ENCODE measurements around the gene NDST1. TPM values are rescaled to one million over a fixed set of nuclear protein-coding genes. Genes with fewer than 3 reads are reported as not detected.
"Not testable (repeated sequence)": the region's sequence is repeated elsewhere in the genome, so short reads cannot be mapped to it uniquely, and the experiment has no call there.

The NDST1 gene
- total RNA-seq, 1 donor from 2014 or later = 423 TPM

GRCh38 chr5:150505816-150506215, 2.1 kb upstream of the NDST1 start:
- no peak for DNase-seq (ENCODE audit: extremely low read depth, low read depth, low spot score)

GRCh38 chr5:150506571-150507473, 1.1 kb upstream of the NDST1 start:
- no peak for DNase-seq (ENCODE audit: extremely low read depth, low read depth, low spot score)

GRCh38 chr5:150508277-150508640, 328 bp downstream of the NDST1 start:
- no peak for DNase-seq (ENCODE audit: extremely low read depth, low read depth, low spot score)

- DNase-seq (ENCODE audit: extremely low read depth, low read depth, low spot score) = no peak
These were observed 897 bp downstream of the NDST1 start for GRCh38 chr5:150508828-150509227.

GRCh38 chr5:150509992-150510391, 2.1 kb downstream of the NDST1 start:
- DNase-seq (ENCODE audit: extremely low read depth, low read depth, low spot score) = no peak

DNA sequence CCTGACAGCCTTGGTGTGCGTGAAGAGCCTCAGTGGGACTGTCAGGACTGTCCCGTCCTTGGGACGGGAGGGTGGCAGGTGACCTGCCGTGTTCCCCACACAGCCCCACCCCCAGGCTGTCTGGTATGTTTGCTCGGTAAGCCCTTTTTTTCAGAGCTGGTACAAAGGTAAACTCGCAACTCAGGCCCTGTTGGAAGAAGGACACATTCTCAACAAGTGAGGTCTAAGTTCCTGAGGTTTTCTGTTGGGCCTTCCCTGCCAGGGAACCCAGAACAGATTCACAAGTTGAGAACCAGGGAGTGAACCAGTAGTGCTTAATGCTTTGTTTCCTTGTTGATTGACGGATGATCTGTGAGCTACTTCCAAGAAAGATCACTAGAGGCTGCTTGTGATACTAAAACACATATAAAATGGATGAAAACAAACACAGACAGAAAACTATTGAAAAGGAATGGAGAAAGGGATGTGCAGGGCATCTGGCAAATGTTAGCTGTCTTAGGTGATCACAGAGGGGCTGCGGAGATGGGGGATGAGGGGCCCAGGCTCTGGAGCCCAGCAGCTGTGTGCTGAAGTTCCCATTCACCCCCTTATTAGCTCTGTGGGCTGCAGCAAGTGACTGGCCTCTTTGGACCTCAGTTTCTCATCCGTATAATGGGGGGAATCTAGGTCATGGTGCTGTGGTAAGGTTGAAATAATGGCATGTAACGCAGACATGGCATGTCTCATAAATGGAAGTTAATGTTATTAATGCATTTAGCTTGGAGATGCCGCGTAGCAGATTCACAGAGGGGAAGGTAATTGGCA, 2.7 kb downstream of the NDST1 start:
- DNase-seq (ENCODE audit: extremely low read depth, low read depth, low spot score) = no peak

DNA sequence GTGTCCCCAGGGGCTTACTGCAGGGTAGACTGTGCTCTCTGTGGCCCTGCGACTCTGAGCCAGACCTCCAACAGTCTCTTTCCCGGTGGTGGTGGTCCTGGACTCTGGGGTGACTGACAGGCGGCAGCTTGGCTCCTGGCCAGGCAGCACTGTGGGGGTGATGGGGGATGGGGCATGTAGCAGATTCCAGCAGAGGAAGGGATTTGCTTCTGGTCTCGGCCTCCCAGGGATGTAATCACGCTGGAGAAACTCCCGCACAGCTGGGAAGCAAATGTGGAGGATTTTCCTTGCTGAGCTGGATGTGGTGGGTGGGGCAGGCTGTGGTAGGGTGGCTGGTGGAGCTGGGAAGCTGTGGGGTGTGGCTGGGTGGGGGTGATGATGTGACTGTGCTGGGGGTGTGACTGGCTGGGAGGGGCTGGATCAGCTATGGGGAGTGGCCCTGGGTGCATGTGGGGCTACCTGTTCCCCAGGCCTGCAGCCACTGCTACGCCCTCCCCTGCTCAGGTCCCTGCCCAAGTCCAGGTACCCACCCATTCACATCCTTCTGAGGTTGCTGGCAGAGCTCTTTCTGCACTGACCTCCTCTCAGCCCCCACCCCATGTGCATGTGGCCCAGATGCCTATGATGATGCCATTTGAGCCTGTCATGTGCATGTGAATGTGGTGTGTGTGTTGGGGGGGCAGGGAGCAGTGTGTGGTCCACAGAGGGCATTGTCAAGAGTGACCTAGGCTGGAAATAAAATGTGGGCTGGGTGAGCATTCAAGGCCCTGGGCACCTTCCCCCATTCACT, 3.8 kb downstream of the NDST1 start:
- DNase-seq (ENCODE audit: extremely low read depth, low read depth, low spot score) = no peak

- DNase-seq (ENCODE audit: extremely low read depth, low read depth, low spot score) = no peak
These were observed 4.4 kb downstream of the NDST1 start for GRCh38 chr5:150512368-150512747.

DNA sequence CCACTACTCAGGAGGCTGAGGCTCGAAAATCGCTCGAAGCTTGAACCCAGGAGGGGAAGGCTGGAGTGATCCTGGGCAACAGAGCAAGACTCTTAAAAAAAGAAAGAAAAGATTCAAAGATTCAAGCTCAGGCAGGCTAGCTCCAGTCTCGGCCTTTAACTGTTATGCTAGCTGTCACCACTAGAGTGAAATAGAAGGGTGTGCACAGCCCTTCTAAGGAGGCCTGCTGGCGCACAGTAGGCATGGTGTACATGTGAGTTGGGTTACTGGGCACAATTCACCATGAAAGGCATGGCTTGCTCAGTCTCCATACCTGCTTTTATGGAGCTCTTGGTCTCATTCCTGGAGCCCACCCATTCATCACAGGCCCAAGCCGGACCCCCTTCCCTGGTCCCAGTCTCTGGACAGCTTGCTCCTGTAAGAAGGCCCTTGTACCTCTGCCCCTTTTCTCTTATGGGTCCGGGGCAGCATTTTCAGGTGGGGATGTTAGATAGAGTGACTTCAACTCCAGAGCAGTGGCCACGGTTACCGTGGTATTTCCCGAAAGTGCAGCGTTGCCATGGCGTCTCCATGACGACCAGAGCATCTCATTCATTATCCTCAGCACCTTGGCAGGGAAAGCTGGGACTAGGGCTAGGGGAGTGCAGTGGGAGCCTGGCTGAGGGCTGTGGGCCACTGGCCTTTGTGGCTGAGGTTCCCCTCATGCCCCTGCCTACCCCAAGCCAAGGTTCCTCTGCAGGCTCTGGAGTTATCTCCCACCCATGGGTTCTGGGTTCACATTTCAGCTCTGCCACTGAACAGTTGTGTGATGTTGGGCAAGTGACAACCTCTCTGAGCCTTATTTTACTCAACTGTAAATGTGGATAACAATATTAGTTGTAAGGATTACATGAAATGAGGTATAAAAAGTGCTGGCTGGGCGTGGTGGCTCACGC, 5.7 kb downstream of the NDST1 start:
- no peak for DNase-seq (ENCODE audit: extremely low read depth, low read depth, low spot score)

GRCh38 chr5:150514708-150515211, 6.8 kb downstream of the NDST1 start:
- peak; percentile 77 for DNase-seq (ENCODE audit: extremely low read depth, low read depth, low spot score)

GRCh38 chr5:150515446-150515845, 7.5 kb downstream of the NDST1 start:
- DNase-seq (ENCODE audit: extremely low read depth, low read depth, low spot score) = no peak

GRCh38 chr5:150516011-150516410, 8.1 kb downstream of the NDST1 start:
- no peak for DNase-seq (ENCODE audit: extremely low read depth, low read depth, low spot score)

GRCh38 chr5:150517272-150518152, 9.6 kb downstream of the NDST1 start:
- no peak for DNase-seq (ENCODE audit: extremely low read depth, low read depth, low spot score)

- DNase-seq (ENCODE audit: extremely low read depth, low read depth, low spot score) = not testable (repeated sequence)
These were observed 11.0 kb downstream of the NDST1 start for GRCh38 chr5:150518712-150519559.

- no peak for DNase-seq (ENCODE audit: extremely low read depth, low read depth, low spot score)
These were observed 11.6 kb downstream of the NDST1 start for GRCh38 chr5:150519560-150519945.

DNA sequence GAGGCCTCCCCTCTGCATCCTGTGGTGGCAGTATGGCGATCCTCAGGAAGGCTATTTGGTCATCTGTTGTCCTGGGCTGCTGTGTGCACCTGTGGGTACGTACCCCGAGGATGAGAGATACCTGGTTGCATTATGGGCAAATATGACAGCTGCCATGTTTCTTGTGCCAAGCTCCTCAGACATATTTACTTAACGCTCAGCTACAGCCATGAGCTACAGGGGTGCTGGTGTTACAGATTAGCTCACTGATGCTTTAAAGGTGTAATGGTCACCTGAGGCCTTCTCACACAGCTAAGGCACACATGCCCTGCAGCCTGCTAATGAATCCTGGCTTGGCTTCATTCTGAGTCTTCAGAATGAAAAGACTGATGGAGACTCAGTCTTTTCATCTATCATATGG, 12.0 kb downstream of the NDST1 start:
- no peak for DNase-seq (ENCODE audit: extremely low read depth, low read depth, low spot score)

GRCh38 chr5:150520747-150521521, 13.0 kb downstream of the NDST1 start:
- DNase-seq (ENCODE audit: extremely low read depth, low read depth, low spot score) = no peak

All from glomerular endothelial cell (primary cell).